ENCODE results near the gene MAP1B. TPM values are rescaled to one million over a fixed set of nuclear protein-coding genes. Genes with fewer than 3 reads are reported as not detected.

The MAP1B gene
- total RNA-seq, 1 experiment from 2014 or later = 8.9 TPM

GRCh38 chr5:72179816-72180440, 72.7 kb downstream of the MAP1B start:
- peaks cover 13 to 19% of the 10 kb centered on the region in 2 experiments for H3K4me1 ChIP-seq (ENCODE audit: control insufficient read depth in 1 of 2, insufficient read depth in 2 of 2, low read length in 2 of 2)
- BruUV-seq (replicated peaks) = no TSS peak
- no peaks in the 10 kb centered on the region for H3K36me3 ChIP-seq (ENCODE audit: control insufficient read depth in 1 of 2, insufficient read depth in 2 of 2, low read length in 2 of 2)
- ATAC-seq (peak; percentile 42), DNase-seq (ENCODE audit: low read depth, low spot score) (no peak)
- no peaks in the 10 kb centered on the region for H3K9me3 ChIP-seq (ENCODE audit: control insufficient read depth in 1 of 2, insufficient read depth in 1 of 2, low read depth in 1 of 2, low read length in 2 of 2)
- 0 out of 2 replicates have a peak overlapping the region, but pooled peaks have one; percentile 31 for H3K27ac ChIP-seq (ENCODE audit: low read depth, low read length)
- peak overlapping the region; percentile 94 for H3K4me2 ChIP-seq (ENCODE audit: low read length)
- H3K79me2 ChIP-seq (ENCODE audit: insufficient read depth, low read length) = no peaks in the 10 kb centered on the region
- intact Hi-C loops (cut with micrococcal nuclease) = no loop called here
- H3K9me2 ChIP-seq (ENCODE audit: insufficient read depth) = no peaks in the 10 kb centered on the region
- no peak for TF ChIP-seq MAX (IDR thresholded peaks at IDR 0.05)
- no peak for TF ChIP-seq ZFX (IDR thresholded peaks at IDR 0.05)
- TF ChIP-seq TCF7L2 (IDR thresholded peaks at IDR 0.05; ENCODE audit: borderline replicate concordance, extremely low read depth, insufficient read depth, insufficient read length) = no peak
- TF ChIP-seq POLR2AphosphoS5 (IDR thresholded peaks at IDR 0.05; ENCODE audit: low read depth, low read length) = no peak
- TF ChIP-seq ATF3 (IDR thresholded peaks at IDR 0.05) = no peak
- no peak for TF ChIP-seq CTCF (IDR thresholded peaks at IDR 0.05 in 2 of 3, conservative IDR thresholded peaks at IDR 0.05 in 1 of 3; ENCODE audit: borderline replicate concordance in 1 of 3, insufficient read depth in 1 of 3, low read depth in 2 of 3, low read length in 2 of 3)
- no peak for TF ChIP-seq JUND (IDR thresholded peaks at IDR 0.05)
- no peak for TF ChIP-seq ZBTB33 (IDR thresholded peaks at IDR 0.05; ENCODE audit: extremely low read depth, insufficient replicate concordance, low read length)
- TF ChIP-seq CEBPB (IDR thresholded peaks at IDR 0.05; ENCODE audit: low read depth) = no peak
- no peak for TF ChIP-seq POLR2A (IDR thresholded peaks at IDR 0.05; ENCODE audit: borderline replicate concordance, extremely low read depth, insufficient read depth, insufficient read length)
- no peak for TF ChIP-seq SP1 (IDR thresholded peaks at IDR 0.05; ENCODE audit: low read depth)
- ChIA-PET CTCF (no interaction called here), RAD21 (ENCODE audit: low non-redundant PET in 1 of 2, low total read pairs in 2 of 2, uncharacterized antibody in 2 of 2, unreplicated experiment in 2 of 2) (no interaction called here), POLR2A (no interaction called here)
- H3K9ac ChIP-seq (ENCODE audit: low read length) = no peak overlapping the region
- peak overlapping the region; percentile 32 to 57 for H3K4me3 ChIP-seq (replicated peaks in 1 of 2; ENCODE audit: low read depth in 1 of 2, low read length in 2 of 2)
- peaks cover 15% of the 10 kb centered on the region; the same call in 1 of the 2 replicates for H3K27me3 ChIP-seq (ENCODE audit: insufficient read depth, low read length)
- H2AFZ ChIP-seq (ENCODE audit: low read depth, low read length, poor library complexity, severe bottlenecking) = peak overlapping the region; percentile 88
- H4K20me1 ChIP-seq (ENCODE audit: insufficient read depth) = no peaks in the 10 kb centered on the region
